AG09319 (cell line): ENCODE results near the gene SCAMP4.

ENCODE experiments used
- DNase-seq: peaks from one replicate; pipeline ENCODE4 v3.0.0-alpha.2; 2010; ENCODE audit warnings: low read depth; ENCODE audit errors: extremely low read depth
- TF ChIP-seq, protein P1 (sequence below): IDR thresholded peaks from 2 replicates; pipeline ENCODE4 v1.5.1; 2011; ENCODE audit warnings: low read depth, mild to moderate bottlenecking, inconsistent platforms, low read length, moderate library complexity

The SCAMP4 gene

GRCh38 chr19:1859331-1859781 is 45.8 kb upstream of the SCAMP4 start:
- TF ChIP-seq, protein P1, sequence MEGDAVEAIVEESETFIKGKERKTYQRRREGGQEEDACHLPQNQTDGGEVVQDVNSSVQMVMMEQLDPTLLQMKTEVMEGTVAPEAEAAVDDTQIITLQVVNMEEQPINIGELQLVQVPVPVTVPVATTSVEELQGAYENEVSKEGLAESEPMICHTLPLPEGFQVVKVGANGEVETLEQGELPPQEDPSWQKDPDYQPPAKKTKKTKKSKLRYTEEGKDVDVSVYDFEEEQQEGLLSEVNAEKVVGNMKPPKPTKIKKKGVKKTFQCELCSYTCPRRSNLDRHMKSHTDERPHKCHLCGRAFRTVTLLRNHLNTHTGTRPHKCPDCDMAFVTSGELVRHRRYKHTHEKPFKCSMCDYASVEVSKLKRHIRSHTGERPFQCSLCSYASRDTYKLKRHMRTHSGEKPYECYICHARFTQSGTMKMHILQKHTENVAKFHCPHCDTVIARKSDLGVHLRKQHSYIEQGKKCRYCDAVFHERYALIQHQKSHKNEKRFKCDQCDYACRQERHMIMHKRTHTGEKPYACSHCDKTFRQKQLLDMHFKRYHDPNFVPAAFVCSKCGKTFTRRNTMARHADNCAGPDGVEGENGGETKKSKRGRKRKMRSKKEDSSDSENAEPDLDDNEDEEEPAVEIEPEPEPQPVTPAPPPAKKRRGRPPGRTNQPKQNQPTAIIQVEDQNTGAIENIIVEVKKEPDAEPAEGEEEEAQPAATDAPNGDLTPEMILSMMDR, result no peak
- DNase-seq, result no peak

GRCh38 chr19:1860042-1860775 is 45.0 kb upstream of the SCAMP4 start:
- DNase-seq, result no peak
- TF ChIP-seq, protein P1, result no peak

GRCh38 chr19:1860821-1861598 is 44.2 kb upstream of the SCAMP4 start:
- no peak for DNase-seq
- TF ChIP-seq, protein P1, result no peak

GRCh38 chr19:1861599-1862031 is 43.6 kb upstream of the SCAMP4 start:
- TF ChIP-seq, protein P1, result no peak
- DNase-seq, result no peak

DNA sequence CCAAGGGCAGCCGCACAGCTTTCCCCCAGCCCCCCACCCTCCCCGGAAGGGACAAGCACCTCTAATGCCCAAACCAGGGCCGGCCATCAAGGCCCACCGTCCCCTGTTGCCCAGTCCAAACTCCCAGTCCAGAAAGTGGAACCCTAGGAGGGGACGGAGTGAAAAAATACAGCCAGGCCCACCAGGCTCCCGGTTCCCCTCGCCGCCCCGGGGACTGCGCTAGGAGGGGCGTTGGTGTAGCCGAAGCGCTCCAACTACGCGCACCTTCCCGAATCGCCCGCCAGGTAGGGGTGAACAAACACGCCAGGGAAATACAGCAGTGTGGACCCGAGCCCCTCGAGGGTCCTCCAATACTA is 43.2 kb upstream of the SCAMP4 start:
- TF ChIP-seq, protein P1, result no peak
- no peak for DNase-seq

GRCh38 chr19:1862424-1863327 is 42.5 kb upstream of the SCAMP4 start:
- no peak for DNase-seq
- TF ChIP-seq, protein P1, result no peak
